Fibroblast of mammary gland (primary cell): ENCODE measurements around the gene CLDN16.
A peak's percentile ranks its signal among the peaks of the same experiment; 100 is the strongest.

Experiments
- DNase-seq: peaks from one replicate; pipeline ENCODE4 v3.0.0-alpha.2; 2010; ENCODE audit warnings: low read depth
- H3K4me3 ChIP-seq: 2 replicates; pipeline ENCODE4 v1.5.1; 2011; ENCODE audit warnings: low read depth, mild to moderate bottlenecking, low read length, moderate library complexity; ENCODE audit not compliant: control insufficient read depth
- CTCF ChIP-seq: conservative IDR thresholded peaks from 2 replicates; pipeline ENCODE4 v1.5.1; 2011; ENCODE audit warnings: low read depth, low read length, inconsistent platforms; ENCODE audit not compliant: control insufficient read depth, insufficient read depth

Gene CLDN16

GRCh38 chr3:190443257-190443656, 55.3 kb downstream of the CLDN16 start:
- TF ChIP-seq CTCF = peak; percentile 49
- DNase-seq = peak; percentile 31
- no peak overlapping the region for H3K4me3 ChIP-seq

GRCh38 chr3:190444006-190444405, 56.0 kb downstream of the CLDN16 start:
- H3K4me3 ChIP-seq = no peak overlapping the region
- TF ChIP-seq CTCF = no peak
- no peak for DNase-seq

DNA sequence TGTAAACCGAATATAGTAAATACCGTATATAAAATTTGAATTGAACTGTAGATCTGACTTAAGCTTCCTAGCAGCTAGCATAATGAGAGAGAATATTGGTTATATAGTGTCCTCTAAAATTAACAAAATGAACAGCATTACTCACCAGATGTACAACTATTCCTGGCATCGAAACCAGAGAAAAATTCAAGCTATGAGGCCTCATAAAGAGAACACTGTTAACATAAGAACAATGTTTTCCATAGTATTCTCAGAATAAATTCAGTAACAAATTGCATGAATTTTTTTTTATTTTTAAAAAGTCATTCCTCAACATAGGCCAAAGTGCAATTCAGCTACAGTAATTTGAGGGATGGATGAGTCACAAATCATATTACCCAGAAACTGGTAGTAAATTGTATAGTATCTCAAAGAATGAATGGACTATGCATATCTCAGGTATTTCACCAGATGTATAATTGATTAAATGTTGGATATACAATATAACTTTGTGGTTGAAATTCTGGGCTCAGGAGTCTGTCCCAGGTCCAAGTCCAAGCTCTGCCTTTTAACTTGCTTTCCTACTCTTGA, 56.7 kb downstream of the CLDN16 start:
- no peak for TF ChIP-seq CTCF

GRCh38 chr3:190446573-190447279, 58.8 kb downstream of the CLDN16 start:
- no peak for TF ChIP-seq CTCF
- H3K4me3 ChIP-seq = no peak overlapping the region
- no peak for DNase-seq

More for the DNA sequence above, 56.7 kb downstream of the CLDN16 start:
- H3K4me3 ChIP-seq = no peak overlapping the region
- no peak for DNase-seq

DNA sequence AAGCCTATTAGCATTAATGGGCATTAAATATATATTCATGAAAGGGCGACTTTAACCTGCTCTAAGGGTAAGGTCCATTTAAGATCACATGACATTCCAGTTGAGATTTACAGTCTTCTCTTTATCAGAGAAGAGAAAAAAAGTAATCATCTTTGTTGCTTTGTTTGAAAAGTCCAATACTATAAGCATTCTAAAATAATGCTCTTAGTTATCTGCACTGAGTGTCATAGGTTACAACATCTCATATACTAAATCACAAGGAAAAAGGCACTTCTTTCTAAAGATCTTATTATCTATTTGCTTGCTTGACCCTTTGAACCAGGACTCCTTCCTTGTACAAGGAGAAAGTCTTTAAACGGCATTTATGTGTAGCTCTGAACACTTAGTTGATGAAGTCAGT, 60.3 kb downstream of the CLDN16 start:
- TF ChIP-seq CTCF = no peak
- no peak overlapping the region for H3K4me3 ChIP-seq
- DNase-seq = no peak

GRCh38 chr3:190449801-190450200, 61.8 kb downstream of the CLDN16 start, which contains the start of gene TMEM207:
Gene TMEM207 (minus strand): TSS chr3:190449901. CDS start chr3:190449809, 92 bp downstream.
- H3K4me3 ChIP-seq = no peak within 1 kb of the TSS
- no peak for DNase-seq
- TF ChIP-seq CTCF = no peak
